ENCODE measurements around the gene ZNF397. TPM values are rescaled to one million over a fixed set of nuclear protein-coding genes. Genes with fewer than 3 reads are reported as not detected.
A peak's percentile ranks its signal among the peaks of the same experiment; 100 is the strongest.

ZNF397 gene
- total and polyA plus RNA-seq, 2 of the 13 experiments (the other 11 are each of a cell fraction or from before 2014, with no cell fraction given), result 4.7 to 9.4 TPM

DNA sequence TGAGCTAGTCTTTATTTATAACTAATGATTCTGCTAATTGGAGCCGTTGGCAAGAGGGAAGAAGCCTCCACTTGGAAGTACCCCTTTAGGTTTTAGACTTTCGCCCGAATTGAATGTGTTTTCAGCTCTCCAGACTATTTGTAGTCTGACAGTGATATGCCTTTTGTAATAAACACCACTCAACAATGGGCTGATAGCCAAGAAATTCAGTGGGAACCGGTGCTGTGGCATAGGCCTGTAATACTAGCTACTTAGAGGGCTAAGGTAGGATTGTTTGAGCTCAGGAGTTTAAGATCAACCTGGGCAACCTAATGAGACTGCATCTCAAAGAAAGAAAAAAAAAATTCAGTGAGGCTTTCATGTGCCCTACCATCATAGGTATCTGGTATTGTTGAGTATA, 62.8 kb downstream of the ZNF397 start (continued):
- TF ChIP-seq, protein P1, sequence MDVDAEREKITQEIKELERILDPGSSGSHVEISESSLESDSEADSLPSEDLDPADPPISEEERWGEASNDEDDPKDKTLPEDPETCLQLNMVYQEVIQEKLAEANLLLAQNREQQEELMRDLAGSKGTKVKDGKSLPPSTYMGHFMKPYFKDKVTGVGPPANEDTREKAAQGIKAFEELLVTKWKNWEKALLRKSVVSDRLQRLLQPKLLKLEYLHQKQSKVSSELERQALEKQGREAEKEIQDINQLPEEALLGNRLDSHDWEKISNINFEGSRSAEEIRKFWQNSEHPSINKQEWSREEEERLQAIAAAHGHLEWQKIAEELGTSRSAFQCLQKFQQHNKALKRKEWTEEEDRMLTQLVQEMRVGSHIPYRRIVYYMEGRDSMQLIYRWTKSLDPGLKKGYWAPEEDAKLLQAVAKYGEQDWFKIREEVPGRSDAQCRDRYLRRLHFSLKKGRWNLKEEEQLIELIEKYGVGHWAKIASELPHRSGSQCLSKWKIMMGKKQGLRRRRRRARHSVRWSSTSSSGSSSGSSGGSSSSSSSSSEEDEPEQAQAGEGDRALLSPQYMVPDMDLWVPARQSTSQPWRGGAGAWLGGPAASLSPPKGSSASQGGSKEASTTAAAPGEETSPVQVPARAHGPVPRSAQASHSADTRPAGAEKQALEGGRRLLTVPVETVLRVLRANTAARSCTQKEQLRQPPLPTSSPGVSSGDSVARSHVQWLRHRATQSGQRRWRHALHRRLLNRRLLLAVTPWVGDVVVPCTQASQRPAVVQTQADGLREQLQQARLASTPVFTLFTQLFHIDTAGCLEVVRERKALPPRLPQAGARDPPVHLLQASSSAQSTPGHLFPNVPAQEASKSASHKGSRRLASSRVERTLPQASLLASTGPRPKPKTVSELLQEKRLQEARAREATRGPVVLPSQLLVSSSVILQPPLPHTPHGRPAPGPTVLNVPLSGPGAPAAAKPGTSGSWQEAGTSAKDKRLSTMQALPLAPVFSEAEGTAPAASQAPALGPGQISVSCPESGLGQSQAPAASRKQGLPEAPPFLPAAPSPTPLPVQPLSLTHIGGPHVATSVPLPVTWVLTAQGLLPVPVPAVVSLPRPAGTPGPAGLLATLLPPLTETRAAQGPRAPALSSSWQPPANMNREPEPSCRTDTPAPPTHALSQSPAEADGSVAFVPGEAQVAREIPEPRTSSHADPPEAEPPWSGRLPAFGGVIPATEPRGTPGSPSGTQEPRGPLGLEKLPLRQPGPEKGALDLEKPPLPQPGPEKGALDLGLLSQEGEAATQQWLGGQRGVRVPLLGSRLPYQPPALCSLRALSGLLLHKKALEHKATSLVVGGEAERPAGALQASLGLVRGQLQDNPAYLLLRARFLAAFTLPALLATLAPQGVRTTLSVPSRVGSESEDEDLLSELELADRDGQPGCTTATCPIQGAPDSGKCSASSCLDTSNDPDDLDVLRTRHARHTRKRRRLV (CRISPR knock-in tag; IDR thresholded peaks at IDR 0.05), result no peak
- no peak for TF ChIP-seq TBL1XR1 (IDR thresholded peaks at IDR 0.05; ENCODE audit: borderline replicate concordance, low read length, partially characterized antibody)
- TF ChIP-seq FIP1L1 (IDR thresholded peaks at IDR 0.05; ENCODE audit: borderline replicate concordance, insufficient read depth, low read depth, low read length), result no peak

DNA sequence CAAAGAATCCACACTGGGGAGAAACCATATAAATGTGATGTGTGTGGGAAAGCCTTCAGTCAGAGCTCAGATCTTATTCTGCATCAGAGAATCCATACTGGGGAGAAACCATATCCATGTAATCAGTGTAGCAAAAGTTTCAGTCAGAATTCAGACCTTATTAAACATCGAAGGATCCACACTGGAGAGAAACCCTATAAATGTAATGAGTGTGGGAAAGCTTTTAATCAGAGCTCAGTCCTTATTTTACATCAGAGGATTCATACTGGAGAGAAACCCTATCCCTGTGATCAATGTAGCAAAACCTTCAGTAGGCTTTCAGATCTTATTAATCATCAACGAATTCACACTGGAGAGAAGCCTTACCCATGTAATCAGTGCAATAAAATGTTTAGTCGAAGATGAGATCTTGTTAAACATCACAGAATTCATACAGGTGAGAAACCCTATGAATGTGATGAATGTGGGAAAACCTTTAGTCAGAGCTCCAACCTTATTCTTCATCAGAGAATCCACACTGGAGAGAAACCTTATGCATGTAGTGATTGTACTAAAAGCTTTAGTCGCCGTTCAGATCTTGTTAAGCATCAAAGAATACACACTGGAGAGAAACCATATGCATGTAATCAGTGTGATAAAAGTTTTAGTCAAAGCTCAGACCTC, 65.9 kb downstream of the ZNF397 start:
- FAIRE-seq (no peak), ATAC-seq (no peak), DNase-seq (ENCODE audit: low spot score) (no peak)
- CTCF ChIA-PET (ENCODE audit: low intra/inter-chr PET ratio, low total read pairs), result no interaction called here
- intact Hi-C loops (cut with micrococcal nuclease; ENCODE audit: unreplicated experiment) (no loop called here), in situ Hi-C loops (cut with HindIII; ENCODE audit: extremely low pct_ligation_motif_present, low pct_unique_long_range_greater_than_20kb) (no loop called here)
- no peaks in the 10 kb centered on the region for H4K20me1 ChIP-seq (ENCODE audit: insufficient read depth, low read length)
- no peaks in the 10 kb centered on the region for H3K4me1 ChIP-seq (ENCODE audit: insufficient read depth, low read length)
- no peak overlapping the region for H2AFZ ChIP-seq (ENCODE audit: low read length)
- POLR2A ChIA-PET, result interaction anchor here (1.6 kb wide), 1 partner anchor 17 kb away, joined by 3 read pairs; no protein-coding TSS in a partner anchor
- no peak overlapping the region for H3K4me3 ChIP-seq (replicated peaks in 1 of 3; ENCODE audit: insufficient read depth in 1 of 3, low read depth in 2 of 3, low read length in 3 of 3)
- no peaks in the 10 kb centered on the region for H3K27me3 ChIP-seq (ENCODE audit: control insufficient read depth in 1 of 2, insufficient read depth in 2 of 2, low read length in 2 of 2)
- H3K4me2 ChIP-seq (ENCODE audit: low read depth, low read length), result no peak overlapping the region
- no peak overlapping the region for H3K27ac ChIP-seq (ENCODE audit: extremely low read length, insufficient read depth, low read length)
- peak; percentile 31; the same call in 1 of the 2 replicates for TF ChIP-seq ZNF274 (CRISPR knock-in tag; IDR thresholded peaks at IDR 0.05)
- no peak for TF ChIP-seq ZNF282 (IDR thresholded peaks at IDR 0.05; ENCODE audit: partially characterized antibody)
- H3K9ac ChIP-seq (ENCODE audit: insufficient read depth, low read depth, low read length), result no peak overlapping the region
- peaks cover 4 to 39% of the 10 kb centered on the region in 2 experiments; a peak in 3 of 5 replicates for H3K36me3 ChIP-seq (replicated peaks in 1 of 2; ENCODE audit: control insufficient read depth in 1 of 2, insufficient read depth in 2 of 2, low read length in 2 of 2)
- peaks cover 71% of the 10 kb centered on the region for H3K9me3 ChIP-seq (ENCODE audit: low read length)
- BruUV-seq (replicated peaks), result TSS peak; percentile 25
- no peaks in the 10 kb centered on the region for H3K79me2 ChIP-seq (ENCODE audit: insufficient read depth, low read length)
- 97% methylated on average over 5 of the region's 5 CpGs for WGBS (ENCODE audit: low lambda C conversion rate)

Other genes with a start within 250 kb of the ZNF397 start
- gene MAPRE2, start 199.6 kb upstream of the ZNF397 start, total RNA-seq (2016; rRNA removed; fragmentation: Illumina TruSeq; extraction: Trizol), result 34.5 and 59.9 TPM in 2 replicates
- gene MAPRE2, start 199.6 kb upstream of the ZNF397 start, polyA plus RNA-seq (2011; rRNA removed), result 45.9 and 67.9 TPM in 2 replicates
- gene ZSCAN30, start 49.2 kb downstream of the ZNF397 start, total RNA-seq (2016; rRNA removed; fragmentation: Illumina TruSeq; extraction: Trizol), result 6.8 and 7.7 TPM in 2 replicates
- 7.4 and 8.2 TPM in 2 replicates for gene ZSCAN30, start 49.2 kb downstream of the ZNF397 start, polyA plus RNA-seq (2011; rRNA removed)
- gene ZNF24, start 103.4 kb downstream of the ZNF397 start, total RNA-seq (2016; rRNA removed; fragmentation: Illumina TruSeq; extraction: Trizol), result 41.1 and 79.4 TPM in 2 replicates
- gene ZNF24, start 103.4 kb downstream of the ZNF397 start, polyA plus RNA-seq (2011; rRNA removed), result 15.3 and 19.5 TPM in 2 replicates
- gene ZNF396, start 136.3 kb downstream of the ZNF397 start, total RNA-seq (2016; rRNA removed; fragmentation: Illumina TruSeq; extraction: Trizol), result 0.75 and 1.6 TPM in 2 replicates
- gene ZNF396, start 136.3 kb downstream of the ZNF397 start, polyA plus RNA-seq (2011; rRNA removed), result 0.25 and 0.47 TPM in 2 replicates

Data from HepG2 (cell line).